ENCODE results near the gene SMAD3. TPM values are rescaled to one million over a fixed set of nuclear protein-coding genes. Genes with fewer than 3 reads are reported as not detected.

The SMAD3 gene
- polyA plus RNA-seq, 1 donor from 2014 or later = 1.0 TPM

GRCh38 chr15:67107014-67107812 lies 41.8 kb downstream of the SMAD3 start:
- Histone ChIP-seq H3F3A (ENCODE audit: insufficient read depth, low read length, poor library complexity, severe bottlenecking) (no peaks in the 10 kb centered on the region), H3K4me2 (ENCODE audit: low read length) (no peak overlapping the region), H2AFZ (ENCODE audit: low read depth, low read length) (no peak overlapping the region), H4K20me1 (ENCODE audit: insufficient read depth) (no peaks in the 10 kb centered on the region), H3K4me3 (ENCODE audit: low read length) (no peak overlapping the region), H3K79me2 (replicated peaks; ENCODE audit: insufficient read depth, low read length) (peaks cover 3% of the 10 kb centered on the region), H3K9ac (ENCODE audit: low read length) (no peak overlapping the region), H3K36me3 (ENCODE audit: insufficient read depth, low read length) (no peaks in the 10 kb centered on the region), H3K9me2 (ENCODE audit: insufficient read depth, low read length) (no peaks in the 10 kb centered on the region), H3K27ac (ENCODE audit: low read length) (no peak overlapping the region), H3K27me3 (ENCODE audit: insufficient read depth, low read depth, low read length) (no peaks in the 10 kb centered on the region), H3K9me3 (ENCODE audit: low read length) (peaks cover 4% of the 10 kb centered on the region)
- TF ChIP-seq POLR2AphosphoS5 (IDR thresholded peaks at IDR 0.05) (no peak), TAF1 (IDR thresholded peaks at IDR 0.05; ENCODE audit: low read depth) (no peak), RAD21 (conservative IDR thresholded peaks at IDR 0.05) (no peak), EP300 (conservative IDR thresholded peaks at IDR 0.05; ENCODE audit: poor library complexity, severe bottlenecking) (no peak), MXI1 (conservative IDR thresholded peaks at IDR 0.05; ENCODE audit: poor library complexity, severe bottlenecking) (no peak), SMC3 (conservative IDR thresholded peaks at IDR 0.05; ENCODE audit: poor library complexity) (no peak), EZH2 (IDR thresholded peaks at IDR 0.05; ENCODE audit: borderline replicate concordance, insufficient read depth, low read length, poor library complexity, severe bottlenecking) (no peak)
- TF ChIP-seq, protein P1, sequence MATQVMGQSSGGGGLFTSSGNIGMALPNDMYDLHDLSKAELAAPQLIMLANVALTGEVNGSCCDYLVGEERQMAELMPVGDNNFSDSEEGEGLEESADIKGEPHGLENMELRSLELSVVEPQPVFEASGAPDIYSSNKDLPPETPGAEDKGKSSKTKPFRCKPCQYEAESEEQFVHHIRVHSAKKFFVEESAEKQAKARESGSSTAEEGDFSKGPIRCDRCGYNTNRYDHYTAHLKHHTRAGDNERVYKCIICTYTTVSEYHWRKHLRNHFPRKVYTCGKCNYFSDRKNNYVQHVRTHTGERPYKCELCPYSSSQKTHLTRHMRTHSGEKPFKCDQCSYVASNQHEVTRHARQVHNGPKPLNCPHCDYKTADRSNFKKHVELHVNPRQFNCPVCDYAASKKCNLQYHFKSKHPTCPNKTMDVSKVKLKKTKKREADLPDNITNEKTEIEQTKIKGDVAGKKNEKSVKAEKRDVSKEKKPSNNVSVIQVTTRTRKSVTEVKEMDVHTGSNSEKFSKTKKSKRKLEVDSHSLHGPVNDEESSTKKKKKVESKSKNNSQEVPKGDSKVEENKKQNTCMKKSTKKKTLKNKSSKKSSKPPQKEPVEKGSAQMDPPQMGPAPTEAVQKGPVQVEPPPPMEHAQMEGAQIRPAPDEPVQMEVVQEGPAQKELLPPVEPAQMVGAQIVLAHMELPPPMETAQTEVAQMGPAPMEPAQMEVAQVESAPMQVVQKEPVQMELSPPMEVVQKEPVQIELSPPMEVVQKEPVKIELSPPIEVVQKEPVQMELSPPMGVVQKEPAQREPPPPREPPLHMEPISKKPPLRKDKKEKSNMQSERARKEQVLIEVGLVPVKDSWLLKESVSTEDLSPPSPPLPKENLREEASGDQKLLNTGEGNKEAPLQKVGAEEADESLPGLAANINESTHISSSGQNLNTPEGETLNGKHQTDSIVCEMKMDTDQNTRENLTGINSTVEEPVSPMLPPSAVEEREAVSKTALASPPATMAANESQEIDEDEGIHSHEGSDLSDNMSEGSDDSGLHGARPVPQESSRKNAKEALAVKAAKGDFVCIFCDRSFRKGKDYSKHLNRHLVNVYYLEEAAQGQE (IDR thresholded peaks at IDR 0.05; ENCODE audit: borderline replicate concordance) = no peak

GRCh38 chr15:67108122-67108961 lies 42.9 kb downstream of the SMAD3 start:
- Histone ChIP-seq H3K27ac (ENCODE audit: low read length) (no peak overlapping the region), H3K79me2 (replicated peaks; ENCODE audit: insufficient read depth, low read length) (no peaks in the 10 kb centered on the region), H3K4me2 (ENCODE audit: low read length) (no peak overlapping the region), H3K4me3 (ENCODE audit: low read length) (no peak overlapping the region), H3K36me3 (ENCODE audit: insufficient read depth, low read length) (no peaks in the 10 kb centered on the region), H3K9me2 (ENCODE audit: insufficient read depth, low read length) (no peaks in the 10 kb centered on the region), H3K27me3 (ENCODE audit: insufficient read depth, low read depth, low read length) (no peaks in the 10 kb centered on the region), H3K9me3 (ENCODE audit: low read length) (peaks cover 4% of the 10 kb centered on the region), H2AFZ (ENCODE audit: low read depth, low read length) (no peak overlapping the region), H3F3A (ENCODE audit: insufficient read depth, low read length, poor library complexity, severe bottlenecking) (no peaks in the 10 kb centered on the region), H4K20me1 (ENCODE audit: insufficient read depth) (no peaks in the 10 kb centered on the region), H3K9ac (ENCODE audit: low read length) (no peak overlapping the region)
- TF ChIP-seq POLR2AphosphoS5 (IDR thresholded peaks at IDR 0.05) = no peak
- TF ChIP-seq EZH2 (IDR thresholded peaks at IDR 0.05; ENCODE audit: borderline replicate concordance, insufficient read depth, low read length, poor library complexity, severe bottlenecking) = no peak
- TF ChIP-seq RAD21 (conservative IDR thresholded peaks at IDR 0.05) = no peak
- TF ChIP-seq SMC3 (conservative IDR thresholded peaks at IDR 0.05; ENCODE audit: poor library complexity) = no peak
- TF ChIP-seq EP300 (conservative IDR thresholded peaks at IDR 0.05; ENCODE audit: poor library complexity, severe bottlenecking) = no peak
- no peak for TF ChIP-seq TAF1 (IDR thresholded peaks at IDR 0.05; ENCODE audit: low read depth)
- TF ChIP-seq, protein P2, sequence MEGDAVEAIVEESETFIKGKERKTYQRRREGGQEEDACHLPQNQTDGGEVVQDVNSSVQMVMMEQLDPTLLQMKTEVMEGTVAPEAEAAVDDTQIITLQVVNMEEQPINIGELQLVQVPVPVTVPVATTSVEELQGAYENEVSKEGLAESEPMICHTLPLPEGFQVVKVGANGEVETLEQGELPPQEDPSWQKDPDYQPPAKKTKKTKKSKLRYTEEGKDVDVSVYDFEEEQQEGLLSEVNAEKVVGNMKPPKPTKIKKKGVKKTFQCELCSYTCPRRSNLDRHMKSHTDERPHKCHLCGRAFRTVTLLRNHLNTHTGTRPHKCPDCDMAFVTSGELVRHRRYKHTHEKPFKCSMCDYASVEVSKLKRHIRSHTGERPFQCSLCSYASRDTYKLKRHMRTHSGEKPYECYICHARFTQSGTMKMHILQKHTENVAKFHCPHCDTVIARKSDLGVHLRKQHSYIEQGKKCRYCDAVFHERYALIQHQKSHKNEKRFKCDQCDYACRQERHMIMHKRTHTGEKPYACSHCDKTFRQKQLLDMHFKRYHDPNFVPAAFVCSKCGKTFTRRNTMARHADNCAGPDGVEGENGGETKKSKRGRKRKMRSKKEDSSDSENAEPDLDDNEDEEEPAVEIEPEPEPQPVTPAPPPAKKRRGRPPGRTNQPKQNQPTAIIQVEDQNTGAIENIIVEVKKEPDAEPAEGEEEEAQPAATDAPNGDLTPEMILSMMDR (IDR thresholded peaks at IDR 0.05; ENCODE audit: poor library complexity, severe bottlenecking) = no peak
- TF ChIP-seq MXI1 (conservative IDR thresholded peaks at IDR 0.05; ENCODE audit: poor library complexity, severe bottlenecking) = no peak
- TF ChIP-seq, protein P1 (IDR thresholded peaks at IDR 0.05; ENCODE audit: borderline replicate concordance) = no peak

Data from neural cell (in vitro differentiated cells).